ENCODE data around the gene SLCO2B1. TPM values are rescaled to one million over a fixed set of nuclear protein-coding genes. Genes with fewer than 3 reads are reported as not detected.

Gene SLCO2B1
- total RNA-seq, 1 donor from 2014 or later = 3.5 TPM

GRCh38 chr11:75238595-75239440 lies 87.9 kb downstream of the SLCO2B1 start:
- no peak overlapping the region for H3K4me3 Mint-ChIP-seq (ENCODE audit: unreplicated experiment)
- peaks cover 4% of the 10 kb centered on the region for H3K36me3 Mint-ChIP-seq (ENCODE audit: low read depth, unreplicated experiment)
- H3K27me3 Mint-ChIP-seq (ENCODE audit: unreplicated experiment) = peaks cover 21% of the 10 kb centered on the region
- no peak overlapping the region for H3K27ac Mint-ChIP-seq (ENCODE audit: unreplicated experiment)
- no peaks in the 10 kb centered on the region for H3K9me3 Mint-ChIP-seq (ENCODE audit: unreplicated experiment)
- peaks cover 13% of the 10 kb centered on the region for H3K4me1 Mint-ChIP-seq (ENCODE audit: unreplicated experiment)
- no peak for TF ChIP-seq CTCF (IDR thresholded peaks at IDR 0.05; ENCODE audit: unreplicated experiment)
- DNase-seq (ENCODE audit: low spot score) = no peak

- no peak for DNase-seq (ENCODE audit: low spot score)
- H3K36me3 Mint-ChIP-seq (ENCODE audit: low read depth, unreplicated experiment) = peaks cover 4% of the 10 kb centered on the region
- no peaks in the 10 kb centered on the region for H3K9me3 Mint-ChIP-seq (ENCODE audit: unreplicated experiment)
- H3K4me3 Mint-ChIP-seq (ENCODE audit: unreplicated experiment) = peak overlapping the region; percentile 87
- peaks cover 23% of the 10 kb centered on the region for H3K27me3 Mint-ChIP-seq (ENCODE audit: unreplicated experiment)
- peaks cover 17% of the 10 kb centered on the region for H3K4me1 Mint-ChIP-seq (ENCODE audit: unreplicated experiment)
- H3K27ac Mint-ChIP-seq (ENCODE audit: unreplicated experiment) = no peak overlapping the region
- TF ChIP-seq CTCF (IDR thresholded peaks at IDR 0.05; ENCODE audit: unreplicated experiment) = no peak
Measured at GRCh38 chr11:75239531-75240290, 88.8 kb downstream of the SLCO2B1 start.

GRCh38 chr11:75240311-75241035 lies 89.6 kb downstream of the SLCO2B1 start, which contains the start of gene TPBGL:
TSS of gene TPBGL (plus strand) at chr11:75240774. CDS start at chr11:75241050, 276 bp downstream.
- no peak within 1 kb of the TSS for H3K27ac Mint-ChIP-seq (ENCODE audit: unreplicated experiment)
- H3K4me1 Mint-ChIP-seq (ENCODE audit: unreplicated experiment) = peaks cover 17% of the 10 kb centered on the region
- no peak for TF ChIP-seq CTCF (IDR thresholded peaks at IDR 0.05; ENCODE audit: unreplicated experiment)
- no peaks in the 10 kb centered on the region for H3K9me3 Mint-ChIP-seq (ENCODE audit: unreplicated experiment)
- peaks cover 23% of the 10 kb centered on the region for H3K27me3 Mint-ChIP-seq (ENCODE audit: unreplicated experiment)
- H3K36me3 Mint-ChIP-seq (ENCODE audit: low read depth, unreplicated experiment) = peaks cover 4% of the 10 kb centered on the region
- peak within 1 kb of the TSS; percentile 87 for H3K4me3 Mint-ChIP-seq (ENCODE audit: unreplicated experiment)
- peak; percentile 30 for DNase-seq (ENCODE audit: low spot score)

GRCh38 chr11:75241036-75241905 lies 90.4 kb downstream of the SLCO2B1 start:
- Mint-ChIP-seq H3K4me3 (ENCODE audit: unreplicated experiment) (no peak overlapping the region), H3K27me3 (ENCODE audit: unreplicated experiment) (peaks cover 23% of the 10 kb centered on the region), H3K9me3 (ENCODE audit: unreplicated experiment) (no peaks in the 10 kb centered on the region), H3K36me3 (ENCODE audit: low read depth, unreplicated experiment) (peaks cover 4% of the 10 kb centered on the region), H3K27ac (ENCODE audit: unreplicated experiment) (no peak overlapping the region), H3K4me1 (ENCODE audit: unreplicated experiment) (peaks cover 17% of the 10 kb centered on the region)
- peak; percentile 98 for DNase-seq (ENCODE audit: low spot score)
- TF ChIP-seq CTCF (IDR thresholded peaks at IDR 0.05; ENCODE audit: unreplicated experiment) = peak; percentile 99
